OCI-LY3 (cell line): ENCODE data around the gene SRSF7.

Source experiments
- CTCF ChIP-seq: fragments of 200-600, 300-600 bp; sonication (generic); IDR thresholded peaks from 2 replicates; pipeline ENCODE4 v1.5.1; 2014; ENCODE audit warnings: antibody characterized with exemption, low read length, low read depth
- EZH2phosphoT487 ChIP-seq: fragments of 200-600 bp; shearing (Covaris generic); IDR thresholded peaks from 2 replicates; pipeline ENCODE4 v1.6.1; 2018; ENCODE audit warnings: antibody characterized with exemption, mixed run types, low read depth

DNA sequence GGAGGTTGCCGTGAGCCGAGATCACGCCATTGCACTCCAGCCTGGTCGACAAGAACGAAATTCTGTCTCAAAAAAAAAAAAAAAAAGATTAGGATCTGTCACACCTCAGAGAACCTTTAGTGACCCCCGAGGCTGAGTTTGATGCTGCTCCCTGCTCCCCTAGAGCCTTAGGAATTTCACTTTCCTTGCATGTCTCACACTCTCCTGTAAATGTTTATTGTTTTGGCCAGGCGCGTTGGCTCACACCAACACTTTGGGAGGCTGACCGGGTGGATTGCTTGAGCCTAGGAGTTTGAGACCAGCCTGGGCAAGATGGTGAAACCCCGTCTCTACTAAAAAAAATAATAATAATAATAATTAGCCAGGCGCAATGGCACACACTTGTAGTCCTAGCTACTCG is 31.5 kb downstream of the SRSF7 start:
- TF ChIP-seq CTCF, result no peak
- TF ChIP-seq EZH2phosphoT487, result no peak
